GM21526 (cell line): Measurements from ENCODE around the gene FAM8A1.

ENCODE experiments used
- ATAC-seq: cut with Tn5 transposase; IDR thresholded peaks from one replicate; pipeline ENCODE4 v1.9.1; 2021; ENCODE audit warnings: moderate library complexity; ENCODE audit not compliant: unreplicated experiment, low FRiP score

Gene FAM8A1

GRCh38 chr6:17600527-17601385 is 654 bp downstream of the FAM8A1 start:
- peak; percentile 47 for ATAC-seq

- no peak for ATAC-seq
Measured at GRCh38 chr6:17601386-17601703, 1.2 kb downstream of the FAM8A1 start.

GRCh38 chr6:17602888-17603287 is 2.8 kb downstream of the FAM8A1 start:
- no peak for ATAC-seq

GRCh38 chr6:17606606-17607005 is 6.5 kb downstream of the FAM8A1 start:
- no peak for ATAC-seq

- no peak for ATAC-seq
Measured at GRCh38 chr6:17610835-17611234, 10.7 kb downstream of the FAM8A1 start.

GRCh38 chr6:17612048-17612447 is 11.9 kb downstream of the FAM8A1 start:
- ATAC-seq, result no peak

- no peak for ATAC-seq
Measured at GRCh38 chr6:17615794-17616193, 15.7 kb downstream of the FAM8A1 start.

GRCh38 chr6:17621003-17621402 is 20.9 kb downstream of the FAM8A1 start:
- peak; percentile 65 for ATAC-seq

- no peak for ATAC-seq
Measured at GRCh38 chr6:17622144-17622543, 22.0 kb downstream of the FAM8A1 start.

- ATAC-seq, result no peak
Measured at GRCh38 chr6:17624396-17624795, 24.3 kb downstream of the FAM8A1 start.

GRCh38 chr6:17628873-17629272 is 28.8 kb downstream of the FAM8A1 start:
- peak; percentile 76 for ATAC-seq

- ATAC-seq, result no peak
Measured at GRCh38 chr6:17629824-17630510, 29.9 kb downstream of the FAM8A1 start.

- no peak for ATAC-seq
Measured at GRCh38 chr6:17630511-17631073, 30.5 kb downstream of the FAM8A1 start.

GRCh38 chr6:17632934-17633333 is 32.8 kb downstream of the FAM8A1 start:
- ATAC-seq, result no peak

- no peak for ATAC-seq
Measured at GRCh38 chr6:17633465-17634188, 33.5 kb downstream of the FAM8A1 start.

- ATAC-seq, result no peak
Measured at GRCh38 chr6:17635568-17635967, 35.5 kb downstream of the FAM8A1 start.

GRCh38 chr6:17638212-17638715 is 38.2 kb downstream of the FAM8A1 start:
- no peak for ATAC-seq

GRCh38 chr6:17640477-17640917 is 40.4 kb downstream of the FAM8A1 start:
- no peak for ATAC-seq

GRCh38 chr6:17648745-17649144 is 48.6 kb downstream of the FAM8A1 start:
- no peak for ATAC-seq

GRCh38 chr6:17650656-17651309 is 50.7 kb downstream of the FAM8A1 start:
- no peak for ATAC-seq
